Choroid plexus epithelial cell (primary cell): ENCODE measurements around the gene COX7A2L.

Experiments
- DNase-seq: peaks from one replicate; pipeline ENCODE4 v3.0.0-alpha.2; 2010; ENCODE audit warnings: low read depth
- H3K4me3 ChIP-seq: 2 replicates; pipeline ENCODE4 v1.5.1; 2011; ENCODE audit warnings: low read depth, mild to moderate bottlenecking, control low read depth, low read length, moderate library complexity
- CTCF ChIP-seq: conservative IDR thresholded peaks from 2 replicates; pipeline ENCODE4 v1.5.1; 2011; ENCODE audit warnings: low read depth, mild to moderate bottlenecking, control low read depth, inconsistent platforms, low read length, moderate library complexity

COX7A2L gene

GRCh38 chr2:42366411-42366810 lies 5.4 kb upstream of the COX7A2L start:
- H3K4me3 ChIP-seq = no peak overlapping the region
- no peak for TF ChIP-seq CTCF
- DNase-seq = no peak

GRCh38 chr2:42364658-42365057 lies 3.6 kb upstream of the COX7A2L start:
- no peak for TF ChIP-seq CTCF
- H3K4me3 ChIP-seq = no peak overlapping the region
- DNase-seq = no peak

GRCh38 chr2:42363413-42363812 lies 2.4 kb upstream of the COX7A2L start:
- no peak for DNase-seq
- H3K4me3 ChIP-seq = no peak overlapping the region
- TF ChIP-seq CTCF = no peak

- no peak for DNase-seq
- peak overlapping the region; percentile 36 for H3K4me3 ChIP-seq
- TF ChIP-seq CTCF = no peak
Measured at GRCh38 chr2:42361728-42362283, 789 bp upstream of the COX7A2L start.

- no peak for DNase-seq
- peak overlapping the region; percentile 100 for H3K4me3 ChIP-seq
- TF ChIP-seq CTCF = no peak
Measured at GRCh38 chr2:42360493-42360889, 526 bp downstream of the COX7A2L start.

GRCh38 chr2:42359965-42360483 lies 993 bp downstream of the COX7A2L start:
- TF ChIP-seq CTCF = no peak
- peak overlapping the region; percentile 100 for H3K4me3 ChIP-seq
- peak; percentile 75 for DNase-seq

GRCh38 chr2:42359304-42359964 lies 1.6 kb downstream of the COX7A2L start:
- TF ChIP-seq CTCF = no peak
- DNase-seq = peak; percentile 35
- H3K4me3 ChIP-seq = peak overlapping the region; percentile 100
